ENCODE measurements around the gene PVR.
"Not testable (repeated sequence)": the region's sequence is repeated elsewhere in the genome, so short reads cannot be mapped to it uniquely, and the experiment has no call there.

The PVR gene

GRCh38 chr19:44648631-44649251 is 5.0 kb downstream of the PVR start:
- no peak for DNase-seq

GRCh38 chr19:44649578-44650145 is 6.0 kb downstream of the PVR start:
- DNase-seq, result no peak

- DNase-seq, result no peak
Measured at GRCh38 chr19:44653343-44653742, 9.6 kb downstream of the PVR start.

- no peak for DNase-seq
Measured at GRCh38 chr19:44653977-44654774, 10.5 kb downstream of the PVR start.

GRCh38 chr19:44657211-44657921 is 13.7 kb downstream of the PVR start:
- DNase-seq, result peak; percentile 48

GRCh38 chr19:44658069-44658733 is 14.5 kb downstream of the PVR start:
- DNase-seq, result no peak

- no peak for DNase-seq
Measured at GRCh38 chr19:44660081-44660480, 16.4 kb downstream of the PVR start.

- DNase-seq, result no peak
Measured at GRCh38 chr19:44661205-44661604, 17.5 kb downstream of the PVR start.

GRCh38 chr19:44661904-44662303 is 18.2 kb downstream of the PVR start:
- no peak for DNase-seq

GRCh38 chr19:44662691-44663385 is 19.1 kb downstream of the PVR start:
- DNase-seq, result no peak

- DNase-seq, result no peak
Measured at GRCh38 chr19:44663996-44664395, 20.3 kb downstream of the PVR start.

- no peak for DNase-seq
Measured at GRCh38 chr19:44664976-44665375, 21.3 kb downstream of the PVR start.

- DNase-seq, result no peak
Measured at GRCh38 chr19:44666852-44667556, 23.3 kb downstream of the PVR start.

- DNase-seq, result no peak
Measured at GRCh38 chr19:44668985-44669764, 25.5 kb downstream of the PVR start.

GRCh38 chr19:44670027-44670426 is 26.3 kb downstream of the PVR start:
- DNase-seq, result not testable (repeated sequence)

- no peak for DNase-seq
Measured at GRCh38 chr19:44671400-44671799, 27.7 kb downstream of the PVR start, which contains the start of gene CEACAM19. TSS of gene CEACAM19 (plus strand) at chr19:44671482. CDS start at chr19:44671932, 450 bp downstream.

GRCh38 chr19:44672226-44672625 is 28.5 kb downstream of the PVR start:
- DNase-seq, result no peak

GRCh38 chr19:44673510-44673909 is 29.8 kb downstream of the PVR start:
- no peak for DNase-seq

- DNase-seq, result no peak
Measured at GRCh38 chr19:44675521-44675920, 31.8 kb downstream of the PVR start.

- no peak for DNase-seq
Measured at GRCh38 chr19:44677019-44677811, 33.5 kb downstream of the PVR start.
